HG03280 (cell line): ENCODE data around the gene TMEM232.
"Not testable (repeated sequence)": the region's sequence is repeated elsewhere in the genome, so short reads cannot be mapped to it uniquely, and the experiment has no call there.

Experiments
- ATAC-seq: cut with Tn5 transposase; IDR thresholded peaks from one replicate; pipeline ENCODE4 v1.9.1; 2021; ENCODE audit warnings: mild to moderate bottlenecking, moderate library complexity; ENCODE audit not compliant: unreplicated experiment

Gene TMEM232

DNA sequence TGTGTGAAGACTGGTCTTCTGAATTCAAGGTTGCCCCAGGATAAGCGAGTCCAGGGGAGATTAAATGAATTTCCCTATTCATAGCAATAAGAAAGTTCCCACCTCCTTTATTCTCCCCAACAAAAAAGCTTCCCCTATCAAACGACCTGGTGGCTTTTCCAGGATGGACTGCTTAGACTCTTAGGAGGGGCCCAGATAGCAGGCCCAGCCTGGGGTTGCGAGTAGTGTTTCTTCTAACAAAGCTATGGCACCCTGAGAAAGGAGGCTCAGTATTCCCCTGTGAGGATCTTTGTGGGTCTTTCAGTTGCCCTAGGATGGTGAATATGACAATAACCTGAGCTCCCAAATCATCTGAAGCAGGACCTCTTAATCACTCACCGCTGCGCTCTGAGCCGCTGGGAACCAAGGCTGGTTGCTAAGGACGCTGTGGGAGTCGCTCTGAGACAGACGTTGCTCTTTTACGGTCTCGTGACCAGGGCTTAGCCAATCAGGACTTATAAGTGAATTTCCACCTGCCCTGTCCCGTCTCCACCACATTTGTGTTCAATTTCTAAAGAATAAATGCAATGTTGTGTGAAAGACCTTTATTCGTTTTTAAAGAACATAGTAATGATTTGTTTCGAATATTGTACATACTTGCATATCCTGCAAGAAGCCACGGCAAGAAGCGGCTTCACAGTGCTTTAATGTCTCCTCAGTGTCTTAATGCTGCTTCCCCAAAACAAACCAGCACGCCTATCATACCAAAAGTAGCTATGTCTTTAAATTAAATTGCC, at the start of gene TMEM232:
Gene TMEM232, minus strand, starts transcription at position 423 of the 776 bp plus-strand sequence. CDS start 59,319 bp downstream, outside the sequence.
- ATAC-seq: peak; percentile 100

DNA sequence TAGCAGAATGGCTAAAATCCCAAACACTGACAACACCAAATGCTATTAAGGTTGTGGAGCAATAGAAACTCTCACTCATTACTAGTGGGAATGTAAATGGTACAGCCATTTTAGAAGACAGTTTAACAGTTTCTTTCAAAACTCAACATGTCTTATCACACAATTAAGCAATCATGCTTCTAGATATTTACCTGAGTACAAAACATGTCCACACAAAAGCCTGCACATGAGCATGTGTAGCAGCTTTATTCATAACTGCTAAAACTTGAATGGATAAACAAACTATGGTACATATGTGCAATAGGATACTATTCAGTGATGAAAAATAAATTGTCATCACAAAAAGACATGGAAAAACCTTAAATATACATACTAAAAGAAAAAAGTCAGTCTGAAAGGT, 43.8 kb upstream of the TMEM232 start:
- ATAC-seq: no peak

DNA sequence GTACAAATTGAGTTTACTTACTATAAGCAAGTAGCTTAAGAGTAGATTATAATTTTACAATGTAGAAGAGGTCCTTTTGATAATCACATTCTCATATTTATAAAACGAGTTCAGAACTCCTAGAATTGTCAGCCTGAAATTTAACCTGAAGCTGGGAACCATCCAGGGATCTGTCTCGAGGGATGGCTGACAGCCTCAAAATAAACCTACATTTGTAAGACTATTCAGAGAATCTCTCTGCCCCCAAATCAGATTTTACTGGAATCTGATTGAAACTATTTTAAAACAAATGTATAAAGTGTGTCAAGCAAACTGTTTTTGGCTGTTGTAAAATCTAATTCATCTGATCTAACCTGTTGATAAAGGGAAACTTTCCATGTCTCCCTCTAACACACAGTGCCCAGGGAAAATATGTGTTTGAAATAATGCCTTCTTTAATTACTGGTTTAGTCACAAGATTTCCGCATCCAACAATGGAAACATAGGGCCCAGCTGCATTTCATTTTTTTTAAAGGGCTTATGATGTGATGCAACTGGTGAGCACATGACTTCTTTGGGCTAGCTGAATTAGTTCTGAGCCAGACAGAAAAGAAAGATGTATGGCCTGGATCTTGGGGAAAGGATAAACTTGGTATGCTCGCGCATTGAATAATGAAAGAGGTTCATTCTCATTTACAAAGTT, 42.7 kb upstream of the TMEM232 start:
- no peak for ATAC-seq

DNA sequence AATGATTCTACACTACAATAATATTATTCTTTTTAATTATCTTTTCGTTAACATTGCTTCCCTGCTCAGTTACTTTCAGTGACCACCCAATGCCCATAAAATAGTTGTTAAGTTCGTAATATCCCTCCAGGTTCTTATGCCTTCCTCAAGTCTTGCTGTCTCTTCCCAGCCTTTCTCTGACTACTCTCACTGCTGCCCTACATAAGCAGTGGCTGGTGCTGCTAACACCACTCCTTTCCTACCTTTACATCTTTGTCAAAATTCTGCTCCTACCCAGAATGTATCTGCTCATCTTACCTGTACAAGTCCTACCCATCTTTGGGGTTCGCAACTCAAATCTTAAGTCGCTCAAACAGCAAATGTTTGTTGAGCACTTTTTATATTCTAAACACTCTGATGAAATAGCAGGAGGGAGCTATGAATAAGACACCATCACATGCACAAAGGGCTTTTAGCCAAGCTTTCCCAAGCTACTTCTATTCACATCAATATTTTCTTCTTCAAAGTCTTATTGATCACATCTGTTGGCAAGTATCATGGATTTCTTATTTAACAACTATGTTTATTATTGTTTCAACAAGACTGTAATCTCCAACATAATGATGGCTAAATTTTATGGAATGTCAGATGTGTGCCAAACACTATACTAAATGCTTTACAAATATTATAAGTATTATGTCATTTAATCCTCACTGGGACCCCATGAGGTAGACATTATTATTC, 41.8 kb upstream of the TMEM232 start:
- no peak for ATAC-seq

DNA sequence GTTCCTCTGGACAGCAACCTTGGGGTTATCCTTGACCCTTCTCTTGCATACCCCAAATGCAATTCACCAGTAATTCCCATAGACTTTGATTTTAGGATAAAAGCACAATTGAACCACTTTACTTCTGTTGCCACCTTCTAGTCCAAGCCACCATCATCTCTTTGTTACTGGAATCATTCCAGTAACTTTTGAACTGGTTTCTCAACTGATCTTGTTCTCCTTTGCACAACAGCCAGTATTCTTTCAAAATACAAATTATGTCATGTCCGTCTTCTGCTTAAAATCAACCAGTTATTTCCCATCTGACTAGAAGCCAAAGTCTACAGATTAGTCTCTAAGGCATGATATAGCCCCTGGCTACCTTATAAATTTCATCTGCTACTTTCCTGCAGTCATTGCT, 33.7 kb upstream of the TMEM232 start:
- ATAC-seq: no peak

DNA sequence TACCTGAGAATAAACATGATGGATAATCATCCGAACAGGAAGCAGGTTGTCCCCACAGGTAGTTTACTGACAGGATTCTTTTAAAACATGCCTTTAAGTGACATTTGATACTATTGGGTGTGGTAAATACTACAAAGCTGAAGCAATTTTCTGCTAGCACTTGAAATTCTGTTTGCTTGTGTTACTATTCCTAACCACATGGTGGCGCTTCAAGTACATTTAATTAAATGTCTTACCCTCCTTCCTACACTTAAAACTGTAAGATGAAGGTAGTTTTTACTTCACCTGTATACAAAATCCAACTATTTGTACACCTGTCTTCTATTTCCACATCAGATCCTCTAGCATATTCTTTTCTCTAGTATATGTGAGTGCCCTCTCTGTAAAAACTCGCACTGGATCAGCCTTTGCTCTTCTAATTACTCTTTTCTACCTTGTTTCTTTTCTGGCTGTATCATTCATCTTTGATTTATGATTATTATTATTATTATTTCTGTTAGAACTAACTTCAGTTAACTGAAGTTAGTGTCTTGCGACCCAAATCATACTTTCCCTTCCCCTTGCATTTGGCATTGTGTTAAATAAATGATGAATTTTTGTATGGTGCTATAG, 30.8 kb upstream of the TMEM232 start:
- ATAC-seq: no peak

DNA sequence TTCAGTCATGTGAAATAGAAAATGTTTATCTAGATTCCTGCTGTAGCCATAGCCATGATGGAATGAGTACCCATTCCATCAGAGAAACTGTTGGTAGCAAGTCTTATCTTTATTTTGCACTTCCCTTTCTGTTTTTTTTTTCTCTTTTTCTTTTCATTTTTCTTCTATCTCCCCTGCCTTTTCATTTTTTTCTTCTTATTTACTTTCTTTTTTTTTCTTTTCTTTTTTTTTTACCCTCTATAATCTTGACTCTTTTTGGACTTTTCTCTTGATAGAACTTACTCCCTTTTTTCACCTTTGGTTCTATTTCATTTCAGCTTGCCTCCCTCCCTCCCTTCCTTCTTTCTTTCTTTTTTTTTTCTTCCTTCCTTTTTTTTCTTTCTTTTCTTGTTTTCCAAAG, 27.7 kb upstream of the TMEM232 start:
- no peak for ATAC-seq

DNA sequence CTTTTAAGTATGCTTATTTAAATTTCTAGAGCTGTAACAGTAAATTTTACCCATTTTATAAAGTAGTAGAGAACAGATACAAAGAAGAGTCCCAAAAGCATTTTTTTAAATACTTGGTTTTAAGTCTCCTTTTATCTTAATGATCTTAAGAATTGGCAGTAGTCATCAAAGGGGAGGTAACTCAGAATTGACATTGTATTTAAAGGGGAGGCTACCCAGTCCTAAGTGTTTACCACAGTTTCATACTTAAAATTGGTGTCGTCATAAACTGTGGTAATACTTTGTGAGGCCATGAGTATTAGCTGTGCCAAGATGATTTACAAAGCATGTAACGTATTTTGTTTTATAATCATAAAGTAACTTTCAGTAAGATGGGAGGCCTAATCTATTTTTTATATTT, 27.1 kb upstream of the TMEM232 start:
- no peak for ATAC-seq

DNA sequence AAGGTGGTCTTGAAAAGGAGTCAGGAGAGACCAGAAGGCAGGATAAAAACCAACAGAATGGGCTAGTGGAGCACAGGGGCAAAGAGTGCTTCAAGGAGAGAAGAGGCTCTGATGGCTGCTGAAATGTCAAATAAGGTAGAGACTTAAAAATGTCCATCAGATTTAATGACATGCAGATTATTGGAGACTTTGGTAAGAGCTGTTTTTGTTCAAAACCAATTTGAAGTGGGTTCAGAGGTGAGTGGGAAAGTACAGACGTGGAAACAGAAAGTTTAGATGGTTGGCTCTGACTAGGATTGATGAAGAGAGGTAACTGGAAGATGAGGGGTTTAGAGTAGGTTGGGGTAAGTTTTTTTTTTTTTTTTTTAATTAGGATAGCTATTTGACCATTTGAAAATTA, 26.5 kb upstream of the TMEM232 start:
- ATAC-seq: peak; percentile 17

DNA sequence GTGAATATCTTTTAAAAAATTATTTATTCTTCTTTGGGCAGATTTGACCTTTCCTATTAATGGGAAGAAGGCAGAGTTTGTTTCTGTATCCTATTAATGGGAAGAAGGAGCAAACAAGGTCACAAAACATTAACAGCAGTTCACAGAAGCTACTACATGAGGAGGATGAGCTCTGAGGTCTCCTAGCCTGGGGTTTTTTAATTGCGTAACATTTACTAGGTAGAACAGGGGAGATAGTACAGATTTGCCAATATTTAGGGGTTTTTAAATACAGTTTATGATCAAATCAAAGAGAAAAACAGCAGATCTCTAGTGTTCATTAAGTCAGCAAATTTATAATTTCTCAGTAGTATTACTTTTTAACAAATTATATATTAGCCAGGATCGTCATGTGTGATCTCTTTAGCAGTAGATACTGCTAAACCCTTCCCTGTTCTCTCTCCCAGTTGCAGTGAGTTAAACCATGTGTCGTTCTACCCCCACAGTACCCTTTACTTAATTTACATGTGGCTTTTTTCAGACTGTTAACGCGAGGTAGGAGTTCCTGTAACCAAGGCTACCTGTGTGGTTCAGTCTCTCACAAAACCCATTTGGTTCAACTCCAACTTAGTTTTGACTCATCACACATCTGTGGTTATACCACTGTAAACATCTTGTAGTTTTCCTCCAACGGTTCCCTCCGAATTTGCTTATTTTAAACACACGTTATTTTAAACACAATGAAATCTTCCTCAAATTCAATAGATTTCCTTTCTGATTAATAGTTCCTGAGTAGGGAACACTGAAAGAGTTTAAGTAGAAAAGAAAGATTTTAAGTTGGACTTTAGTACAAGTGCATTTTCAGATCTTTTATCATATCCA, 25.7 kb upstream of the TMEM232 start:
- peak; percentile 98 for ATAC-seq

DNA sequence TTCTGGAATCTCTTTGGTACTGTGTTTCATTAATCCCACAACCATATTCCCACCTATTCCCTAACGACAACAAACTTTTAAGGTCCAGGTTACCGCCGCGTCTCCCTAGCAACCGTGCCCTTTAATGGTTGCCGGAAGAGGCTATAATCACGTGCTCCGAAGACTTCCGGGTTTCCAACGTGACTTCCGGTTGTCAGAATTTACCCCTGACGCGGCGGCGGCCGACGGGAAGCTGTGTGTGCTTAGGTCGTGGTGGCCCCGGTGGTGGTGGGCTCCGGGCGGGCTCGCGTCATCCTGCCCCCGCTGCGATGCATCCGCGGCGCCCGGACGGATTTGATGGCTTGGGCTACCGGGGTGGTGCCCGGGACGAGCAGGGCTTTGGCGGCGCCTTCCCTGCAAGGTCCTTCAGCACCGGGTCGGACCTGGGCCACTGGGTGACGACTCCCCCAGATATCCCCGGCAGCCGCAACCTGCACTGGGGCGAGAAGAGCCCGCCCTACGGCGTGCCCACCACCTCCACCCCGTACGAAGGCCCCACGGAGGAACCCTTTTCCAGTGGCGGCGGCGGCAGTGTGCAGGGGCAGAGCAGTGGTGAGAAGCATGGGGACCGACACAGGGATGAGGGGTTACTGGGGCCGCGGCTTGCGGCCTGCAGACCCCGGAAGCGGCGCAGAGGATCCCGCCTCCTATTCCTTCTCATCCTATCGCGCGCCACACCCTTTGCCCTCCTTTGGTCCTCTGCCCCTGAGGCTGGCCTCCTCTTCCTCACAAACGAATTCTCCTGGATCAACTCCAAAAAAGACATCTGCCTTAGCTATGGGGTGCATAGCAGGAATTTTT, 12.6 kb upstream of the TMEM232 start, which contains the start of gene SLC25A46:
Gene SLC25A46, plus strand, starts transcription at position 196 of the 840 bp plus-strand sequence. Its CDS starts 113 bp downstream, at position 309.
- peak; percentile 97 for ATAC-seq

DNA sequence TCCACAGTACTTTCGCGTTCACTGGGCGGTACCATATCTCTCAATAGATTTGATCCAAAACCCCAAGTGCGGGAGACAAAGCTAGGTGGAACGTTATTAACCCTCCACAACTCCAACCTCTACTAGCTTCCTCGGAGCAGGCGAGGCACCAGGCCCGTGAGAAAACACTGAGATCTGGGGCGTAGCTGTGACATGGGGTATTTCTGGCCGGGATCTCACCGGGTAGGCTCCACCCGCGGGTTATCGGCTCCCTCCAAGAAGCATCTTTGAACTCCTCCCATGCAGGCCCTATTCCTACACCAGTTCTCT, 12.0 kb upstream of the TMEM232 start:
- peak; percentile 75 for ATAC-seq

DNA sequence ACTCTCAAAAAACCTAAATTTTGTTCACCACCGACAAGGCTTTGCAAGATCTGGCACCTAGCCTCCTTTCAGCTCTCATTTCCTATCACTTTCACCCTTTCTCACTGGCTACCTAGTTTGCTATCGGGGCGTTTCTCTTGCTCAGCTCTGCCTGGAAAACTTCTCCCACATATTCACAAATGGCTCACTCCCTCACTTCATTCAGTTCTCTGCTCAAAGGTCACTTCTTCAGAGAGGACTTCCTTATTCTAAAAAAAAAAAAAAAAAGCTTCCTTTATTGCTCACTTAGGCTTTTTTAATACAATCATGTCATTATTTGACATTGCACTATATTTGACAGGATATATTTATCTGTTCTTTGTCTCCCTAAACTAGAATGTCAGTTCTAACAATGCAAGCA, 10.3 kb upstream of the TMEM232 start:
- no peak for ATAC-seq

DNA sequence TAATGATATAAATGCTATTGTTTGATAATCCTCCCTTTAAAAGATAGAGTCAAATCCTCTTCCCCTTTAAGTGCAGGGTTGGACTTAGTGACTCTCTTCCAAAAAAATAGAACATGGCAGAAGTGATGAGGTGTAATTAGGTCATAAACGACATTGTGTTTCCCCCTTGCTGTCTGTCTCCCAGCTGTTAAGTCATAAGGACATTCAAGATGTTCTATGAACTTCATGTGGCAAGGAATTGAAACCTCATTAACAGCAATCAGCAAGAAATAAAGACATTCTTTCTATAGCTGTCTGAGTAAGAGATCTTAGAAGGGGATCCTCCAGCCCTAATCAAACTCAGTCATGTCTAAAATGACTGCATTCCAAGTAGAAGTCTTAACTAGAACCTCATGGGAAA, 9.1 kb upstream of the TMEM232 start:
- ATAC-seq: no peak

DNA sequence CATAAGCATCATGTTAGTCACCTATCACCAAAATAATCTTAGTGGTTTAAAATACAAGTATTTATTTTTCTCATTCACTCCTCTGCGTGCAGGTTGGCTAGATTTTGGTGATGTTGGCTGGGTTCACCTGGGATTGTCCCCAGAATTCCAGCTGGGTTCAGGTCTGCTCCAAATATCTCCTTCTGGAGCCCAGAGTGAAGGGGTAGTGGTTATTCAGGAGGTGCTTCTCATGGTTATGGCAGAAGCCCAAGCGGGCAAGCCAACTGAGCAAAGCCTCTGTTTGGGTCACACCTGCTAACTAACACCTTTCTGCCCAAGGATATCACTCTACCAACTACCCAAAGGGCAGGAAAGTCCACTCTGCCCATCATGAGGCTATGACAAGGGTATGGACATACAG, 7.6 kb upstream of the TMEM232 start:
- ATAC-seq: no peak

DNA sequence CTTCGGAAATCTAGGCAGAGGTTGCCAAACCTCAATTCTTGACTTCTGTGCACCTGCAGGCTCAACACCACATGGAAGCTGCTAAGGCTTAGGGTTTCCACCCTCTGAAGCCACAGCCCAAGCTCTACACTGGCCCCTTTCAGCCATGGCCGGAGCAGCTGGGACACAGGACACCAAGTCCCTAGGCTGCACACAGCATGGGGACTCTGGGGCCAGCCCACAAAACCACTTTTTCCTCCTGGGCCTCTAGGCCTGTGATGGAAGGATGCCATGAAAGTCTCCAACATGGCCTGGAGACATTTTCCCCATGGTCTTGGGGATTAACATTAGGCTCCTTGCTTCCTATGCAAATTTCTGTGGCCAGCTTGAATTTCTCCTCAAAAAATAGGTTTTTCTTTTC, 5.0 kb upstream of the TMEM232 start:
- ATAC-seq: not testable (repeated sequence)

DNA sequence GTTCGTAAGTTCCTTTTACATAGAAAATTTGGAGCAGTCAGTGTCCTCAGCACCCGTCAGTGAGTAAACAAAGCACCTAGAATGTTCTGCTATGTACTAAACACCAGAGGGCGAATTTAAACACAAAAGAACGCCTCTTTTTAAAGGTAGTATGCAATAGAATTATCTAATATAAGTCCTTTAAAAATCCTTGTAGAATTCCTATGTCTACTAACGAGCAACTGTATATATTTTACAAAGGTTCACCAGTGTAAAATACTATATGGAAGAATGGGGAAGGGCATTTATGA, 499 bp upstream of the TMEM232 start:
- peak; percentile 56 for ATAC-seq

DNA sequence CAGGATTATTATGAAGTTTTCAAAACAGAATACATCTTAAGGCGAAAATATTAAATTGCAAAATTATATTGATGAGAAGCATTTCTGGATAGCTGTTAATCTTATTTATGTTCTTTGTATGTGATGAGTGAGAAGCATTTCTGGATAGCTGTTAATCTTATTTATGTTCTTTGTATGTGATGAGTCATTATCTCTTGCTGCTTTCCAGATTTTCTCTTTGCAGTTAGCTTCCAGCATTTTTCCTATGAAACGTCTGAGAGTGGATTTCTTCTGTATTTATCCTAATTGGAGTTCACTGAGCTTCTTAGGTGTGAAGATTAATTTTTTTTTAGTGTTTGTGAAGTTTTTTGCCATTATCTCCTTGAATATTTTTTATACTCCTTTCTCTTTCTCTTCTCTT, 8.2 kb downstream of the TMEM232 start:
- ATAC-seq: no peak

DNA sequence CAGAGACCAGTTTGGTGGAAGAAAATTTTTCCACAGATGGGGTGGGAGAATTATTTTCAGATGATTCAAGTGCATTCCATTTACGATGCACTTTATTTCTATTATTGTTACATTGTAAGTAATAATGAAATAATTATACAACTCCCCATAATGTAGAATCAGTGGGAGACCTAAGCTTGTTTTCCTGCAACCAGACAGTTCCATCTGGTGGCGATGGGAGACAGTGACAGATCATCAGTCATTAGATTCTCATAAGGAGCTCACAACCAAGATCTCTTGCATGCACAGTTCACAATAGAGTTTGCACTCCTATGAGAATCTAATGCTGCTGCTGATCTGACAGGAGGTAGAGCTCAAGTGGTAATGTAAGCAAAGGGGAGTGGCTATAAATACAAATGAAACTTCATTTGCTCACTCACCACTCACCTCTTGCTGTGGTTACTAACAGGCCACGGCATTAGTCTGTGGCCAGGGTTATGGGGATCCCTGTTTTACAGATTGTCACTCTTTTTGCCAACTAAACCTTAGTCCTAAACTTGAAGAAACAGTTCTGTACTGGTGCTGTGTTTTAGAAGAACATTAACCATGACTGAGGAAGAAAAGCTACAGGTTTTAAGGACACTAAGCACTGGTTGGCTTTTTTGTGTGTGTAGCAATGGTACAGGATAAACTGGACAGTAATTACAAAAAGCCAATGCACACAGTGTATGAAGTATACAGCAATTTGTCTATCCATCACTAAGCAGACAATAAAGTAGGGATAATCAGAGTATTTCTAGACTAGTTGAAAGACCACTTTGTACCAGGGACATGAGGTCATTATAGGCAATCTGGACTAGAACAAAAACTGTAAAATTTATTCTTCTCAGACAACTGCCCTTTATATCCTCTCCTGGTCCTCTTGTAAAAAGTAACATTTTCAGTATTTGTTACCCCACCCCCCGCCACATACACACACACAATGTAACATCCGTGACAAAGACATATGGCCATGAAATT, 9.9 kb downstream of the TMEM232 start:
- no peak for ATAC-seq
